Measurements from ENCODE around the gene PHF14.

The PHF14 gene

DNA sequence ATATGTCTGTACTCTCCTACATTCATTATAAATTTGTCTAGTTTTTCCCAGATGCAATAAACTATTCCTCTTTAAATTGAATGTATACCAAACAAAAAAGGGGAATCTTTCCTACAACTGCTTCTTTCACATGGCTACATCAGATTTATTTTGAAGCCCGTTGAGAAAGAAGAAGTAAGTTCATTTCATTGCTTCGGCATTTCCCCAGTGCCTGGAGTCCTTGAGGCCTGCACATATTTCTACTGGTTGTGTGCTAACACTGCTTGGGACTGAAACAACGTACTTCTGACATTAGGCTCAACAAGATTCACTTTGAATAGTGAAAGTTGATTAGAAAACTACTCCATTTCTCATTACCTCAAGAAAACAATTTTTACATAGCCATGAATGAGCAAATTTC lies 201.7 kb downstream of the PHF14 start:
- no peak for DNase-seq (ENCODE audit: low read depth)

DNA sequence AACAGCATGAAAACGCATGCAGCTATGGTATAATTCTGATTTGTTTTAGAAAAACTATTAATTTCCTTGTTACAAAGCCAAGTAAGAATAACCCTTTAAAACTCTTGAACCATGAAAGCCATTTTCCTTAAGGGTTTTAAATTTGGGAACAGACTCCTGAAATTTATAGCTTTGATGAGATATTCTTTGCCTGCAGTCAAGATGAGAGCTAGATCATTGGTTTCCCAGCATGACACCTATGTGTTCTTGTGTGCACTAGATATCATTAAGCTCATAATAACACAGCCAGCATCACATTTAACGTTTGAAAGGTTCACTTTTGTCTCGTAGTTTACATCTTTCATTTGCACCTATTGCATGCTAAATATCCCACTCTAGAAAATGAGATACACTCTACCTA lies 202.2 kb downstream of the PHF14 start:
- no peak for DNase-seq (ENCODE audit: low read depth)

DNA sequence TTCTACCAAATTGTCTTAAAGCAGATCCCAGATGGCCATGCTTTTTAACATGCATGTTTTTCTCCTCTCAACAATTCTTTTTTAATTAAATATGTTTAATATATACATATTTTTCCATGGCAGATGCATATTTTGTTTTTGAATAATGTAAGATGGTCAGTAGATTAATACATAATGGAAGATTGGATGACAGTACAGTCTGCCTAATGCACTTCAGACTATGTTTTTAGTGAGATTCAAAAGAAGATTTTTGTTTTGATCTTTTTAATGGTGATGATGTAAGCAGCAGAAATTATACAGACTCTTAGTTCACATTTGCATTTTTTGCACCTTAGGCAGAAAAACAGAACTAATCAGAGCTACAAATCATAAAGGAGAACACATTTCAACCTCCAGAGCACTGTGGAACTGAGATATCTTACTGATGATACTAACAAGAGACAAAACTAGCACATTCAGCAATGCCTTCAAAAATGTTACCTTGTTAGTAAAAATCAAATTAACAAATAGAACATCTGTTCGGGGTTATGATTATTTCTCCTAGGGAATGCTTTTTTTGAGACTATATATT lies 203.4 kb downstream of the PHF14 start:
- DNase-seq (ENCODE audit: low read depth), result no peak

DNA sequence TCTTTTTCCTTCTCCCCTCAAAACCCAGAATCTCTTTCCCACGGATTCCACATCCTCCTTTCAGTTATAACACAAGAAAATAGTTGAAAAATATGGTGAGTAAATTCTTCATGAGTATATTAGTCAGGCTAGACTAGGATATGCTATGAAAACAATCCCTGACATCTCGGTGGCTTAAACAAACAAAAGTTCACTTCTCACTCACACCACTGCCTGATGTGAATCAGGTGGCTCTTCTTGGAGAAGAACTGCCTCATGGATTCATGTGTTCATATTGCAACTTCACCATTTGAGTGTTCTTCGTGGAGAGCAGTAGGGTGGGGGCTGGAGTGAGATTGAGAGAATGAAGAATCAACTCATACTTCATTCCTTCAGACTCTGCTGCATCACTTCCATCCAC lies 204.1 kb downstream of the PHF14 start:
- DNase-seq (ENCODE audit: low read depth), result no peak

DNA sequence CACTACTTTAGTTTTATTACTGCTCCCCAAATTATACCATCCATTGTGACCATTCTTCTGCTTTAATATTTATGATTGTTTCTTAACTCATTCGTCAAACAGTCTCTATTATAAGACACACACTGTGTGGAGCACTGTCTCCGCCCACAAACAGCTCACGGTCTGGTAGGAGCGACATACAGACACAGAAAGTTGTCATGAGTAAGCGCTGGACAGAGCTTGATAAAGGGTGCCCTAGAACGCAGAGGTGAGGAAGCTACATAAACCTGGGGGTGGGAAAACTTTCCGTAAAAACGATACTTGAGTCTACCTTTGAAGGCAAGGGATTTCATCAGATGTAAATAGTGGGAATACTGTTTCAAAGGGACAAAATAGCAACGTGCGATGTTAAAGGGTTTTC lies 207.9 kb downstream of the PHF14 start:
- no peak for DNase-seq (ENCODE audit: low read depth)

DNA sequence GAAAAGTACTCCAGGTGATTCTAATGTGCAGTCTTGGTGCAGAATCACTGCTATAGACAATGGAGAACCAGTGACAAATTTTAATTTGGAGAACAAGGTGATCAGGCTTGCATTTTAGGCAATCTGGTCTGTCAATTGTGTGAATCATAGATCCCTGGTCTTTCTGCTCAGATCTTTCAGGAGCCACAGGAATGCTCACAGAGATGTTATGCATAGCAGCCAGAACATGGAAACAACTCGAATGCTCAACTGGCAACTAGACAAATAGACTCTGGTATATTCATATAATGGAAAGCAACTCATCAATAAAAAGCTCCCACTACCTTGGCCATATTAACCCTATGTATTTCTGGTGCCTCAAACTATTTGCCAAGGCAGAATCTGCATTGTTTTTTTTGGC lies 209.1 kb downstream of the PHF14 start:
- DNase-seq (ENCODE audit: low read depth), result peak; percentile 36

DNA sequence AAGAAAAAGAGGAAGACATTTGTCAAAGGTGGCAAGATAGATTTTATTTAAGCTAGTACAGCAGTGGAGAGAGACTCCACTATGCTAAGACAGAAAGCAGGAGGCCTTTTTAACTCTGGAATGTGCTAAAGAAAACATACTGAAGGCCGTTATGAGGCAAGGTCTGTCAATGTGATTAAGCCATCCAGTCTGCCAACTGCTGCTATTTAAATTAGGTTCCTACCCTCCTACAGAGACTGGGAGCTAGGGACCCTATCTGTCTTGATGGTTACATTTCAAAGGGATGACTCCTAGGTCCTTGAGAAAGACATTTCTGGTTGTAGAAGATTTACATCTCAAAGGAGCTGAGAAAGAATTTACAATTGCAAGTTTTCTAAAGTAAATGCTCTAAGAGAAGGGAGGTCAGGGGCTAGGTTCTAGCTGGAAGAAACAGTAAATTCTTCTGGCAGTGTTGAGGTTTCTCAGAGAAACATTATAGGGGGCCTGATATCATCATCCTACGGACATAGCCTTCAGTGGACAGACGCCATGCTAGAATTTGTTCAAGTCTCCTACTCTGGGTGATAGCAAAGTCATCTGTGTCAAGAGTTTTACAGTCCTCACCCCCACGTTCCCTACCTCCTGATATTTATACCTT lies 211.6 kb downstream of the PHF14 start:
- DNase-seq (ENCODE audit: low read depth), result no peak

DNA sequence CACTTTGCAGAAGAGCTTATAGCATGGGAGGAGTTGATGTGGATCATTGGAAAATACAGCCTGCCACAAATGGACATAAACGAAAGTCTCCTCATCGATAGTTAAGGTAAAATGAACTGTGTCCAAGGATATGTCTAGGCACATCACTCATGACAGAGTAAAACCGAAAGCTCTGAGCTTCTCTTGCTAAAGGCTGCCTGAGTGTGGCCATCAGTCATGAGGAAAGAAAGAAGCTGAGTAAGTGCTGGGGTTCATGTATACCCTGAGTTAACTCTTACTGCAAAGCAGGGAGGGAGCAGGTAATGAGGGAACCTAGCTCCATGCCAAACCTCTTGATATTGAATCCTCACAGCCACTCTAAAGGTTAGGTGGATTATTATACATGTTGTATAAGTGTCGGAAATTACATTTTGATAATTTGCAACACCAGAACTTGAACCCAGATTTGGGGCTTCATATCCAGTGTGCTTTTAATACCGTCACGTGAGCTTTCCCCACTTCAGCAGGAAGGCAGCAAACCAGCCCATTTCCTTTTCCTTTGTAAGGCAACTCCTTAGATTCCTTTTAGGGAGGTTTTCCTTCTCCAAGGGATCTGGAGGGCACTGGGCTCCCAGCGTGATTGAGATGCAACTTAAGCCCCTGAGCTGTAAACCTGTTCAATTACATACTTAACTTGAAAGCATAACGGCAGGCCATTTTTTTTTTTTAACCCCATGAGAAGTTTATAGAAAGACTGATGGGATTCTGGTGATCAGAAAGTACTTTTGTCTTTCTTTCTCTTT lies 215.0 kb downstream of the PHF14 start:
- DNase-seq (ENCODE audit: low read depth), result no peak

DNA sequence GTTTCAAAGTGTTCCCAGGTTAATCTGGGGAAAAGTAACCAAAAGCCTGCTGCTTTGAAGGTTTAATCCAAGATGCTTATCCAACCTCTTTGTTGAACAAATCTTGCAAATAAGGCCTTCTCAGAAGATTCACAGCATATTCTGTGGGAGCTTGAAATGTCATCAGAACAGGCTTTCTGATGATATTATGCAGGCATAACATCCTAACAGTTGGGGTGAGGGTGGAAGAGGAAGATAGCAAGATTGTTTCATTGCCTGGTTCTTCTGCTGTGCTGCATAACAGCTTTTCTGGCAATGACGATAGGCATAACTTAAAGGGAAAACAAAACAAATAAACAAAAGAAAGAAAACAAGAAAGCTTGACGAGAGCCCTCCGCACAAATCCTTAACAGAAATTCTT lies 217.4 kb downstream of the PHF14 start:
- no peak for DNase-seq (ENCODE audit: low read depth)

DNA sequence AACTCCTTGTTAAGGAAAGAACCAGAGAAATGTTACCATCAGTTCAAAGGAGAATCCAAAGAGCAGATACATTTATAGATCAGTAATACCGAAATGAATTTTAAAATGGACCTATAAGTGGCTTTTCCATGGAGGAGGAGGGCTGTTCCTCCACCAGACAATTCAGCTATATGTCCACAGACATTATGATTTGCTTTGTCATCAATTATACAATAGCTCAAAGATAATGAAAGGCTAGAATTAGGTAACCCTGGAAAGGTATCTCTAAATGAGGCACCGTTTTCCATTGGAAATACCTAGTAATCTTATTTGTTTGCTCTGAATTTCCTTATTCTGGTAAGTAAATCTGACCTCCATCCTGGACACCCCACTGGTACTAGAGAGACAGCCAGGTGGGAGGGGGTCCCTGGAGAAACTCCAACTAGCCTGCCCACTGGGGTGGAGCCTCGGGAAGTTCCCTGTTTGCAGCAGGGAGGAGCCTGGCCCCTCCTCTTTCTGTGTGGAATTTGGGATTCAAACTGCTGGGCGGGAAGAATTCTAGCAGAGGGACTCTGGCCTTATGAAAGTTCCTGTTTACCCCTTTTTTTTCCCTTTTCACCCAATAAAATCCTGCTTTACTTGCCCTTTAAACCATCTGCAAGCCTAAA lies 218.0 kb downstream of the PHF14 start:
- no peak for DNase-seq (ENCODE audit: low read depth)

DNA sequence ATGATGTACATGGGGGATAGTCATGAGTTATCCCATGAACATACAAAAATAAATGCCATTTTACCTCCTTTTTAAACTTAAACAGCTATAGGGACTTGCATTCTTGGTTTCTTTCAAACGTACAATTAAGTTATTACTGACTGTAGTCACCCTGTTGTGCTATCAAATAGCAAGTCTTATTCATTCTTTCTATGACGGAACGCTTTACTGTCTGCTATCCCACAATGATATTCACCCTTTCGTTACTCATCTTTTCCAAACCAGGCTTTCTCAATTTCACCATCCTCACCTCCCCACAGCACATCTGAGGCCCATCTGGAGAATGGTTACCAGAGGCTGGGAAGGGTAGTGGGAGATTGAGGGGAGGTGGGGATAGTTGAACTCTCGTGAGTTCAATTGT lies 218.8 kb downstream of the PHF14 start:
- DNase-seq (ENCODE audit: low read depth), result peak; percentile 81

DNA sequence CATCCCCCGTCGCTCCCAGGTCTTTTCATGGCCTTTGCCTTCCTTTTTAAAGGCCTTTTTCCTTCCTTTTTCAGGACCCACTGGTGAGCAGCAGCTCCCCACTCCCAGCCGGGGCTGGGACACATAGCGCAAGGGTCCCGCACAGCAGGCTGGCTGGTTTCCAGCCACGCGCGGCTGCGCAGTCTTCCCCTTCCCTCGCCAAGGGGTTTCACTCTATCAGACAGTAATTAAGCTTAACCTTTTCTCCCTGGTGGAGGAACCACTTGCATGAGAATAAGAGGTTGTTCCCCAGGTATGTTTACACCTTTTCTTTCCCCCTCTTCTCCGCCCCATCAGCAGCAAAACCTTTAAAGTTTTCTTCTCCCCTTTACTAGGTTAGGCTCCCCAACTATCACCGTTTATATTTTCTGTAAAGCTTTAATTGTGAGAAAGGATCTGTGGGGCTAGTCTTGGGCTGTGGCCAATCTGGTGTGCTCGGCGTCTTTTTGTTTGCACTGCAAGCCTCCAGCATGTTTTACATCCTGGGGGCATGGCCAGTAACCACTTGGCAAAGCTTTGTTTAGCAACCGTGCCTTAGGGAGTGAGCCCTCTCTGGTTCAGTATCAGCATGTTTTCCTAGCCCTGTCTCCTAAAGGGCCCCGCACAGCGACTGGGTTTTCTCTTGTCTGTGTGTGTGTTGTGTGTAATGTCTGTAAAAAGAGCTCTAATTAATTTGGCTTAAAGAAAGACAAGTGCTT lies 219.6 kb downstream of the PHF14 start:
- DNase-seq (ENCODE audit: low read depth), result peak; percentile 81

DNA sequence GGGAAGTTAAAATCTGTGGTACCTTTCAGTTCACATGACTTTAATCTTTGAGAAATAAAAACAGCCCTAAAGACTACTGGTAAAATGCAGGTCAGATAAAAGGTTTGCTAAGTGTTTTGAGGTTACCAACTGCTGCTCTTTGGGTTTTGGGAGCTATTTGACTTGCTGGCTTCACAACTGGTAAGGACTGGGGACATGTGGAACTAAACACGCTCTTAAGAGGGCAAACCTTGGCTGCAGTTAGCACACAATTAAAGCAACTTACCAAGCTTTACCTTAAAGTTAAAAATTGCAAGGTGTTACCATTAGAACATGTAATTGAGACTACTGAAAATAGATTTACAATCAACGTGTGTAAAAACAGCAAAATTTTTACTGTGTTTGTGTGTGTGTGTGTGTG lies 220.2 kb downstream of the PHF14 start:
- no peak for DNase-seq (ENCODE audit: low read depth)

DNA sequence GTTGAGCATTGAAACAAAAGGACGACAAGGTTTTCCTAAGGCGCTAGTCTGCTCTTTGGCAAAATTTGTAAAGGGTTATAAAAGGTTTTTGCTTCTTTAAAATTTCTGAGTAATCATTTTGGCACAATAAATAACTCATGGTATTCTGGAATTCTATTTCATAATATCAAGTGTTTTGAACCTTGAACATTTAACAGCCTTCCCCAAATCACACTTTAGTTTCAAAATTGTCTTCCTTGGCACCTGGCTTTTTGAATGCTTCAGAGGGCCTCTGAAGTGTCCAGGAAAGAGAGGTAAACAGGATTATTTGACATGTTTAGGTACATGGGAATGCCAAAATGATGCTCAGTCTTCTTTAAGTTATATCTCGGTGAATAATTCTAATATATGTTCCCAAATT lies 220.8 kb downstream of the PHF14 start:
- peak; percentile 32 for DNase-seq (ENCODE audit: low read depth)

DNA sequence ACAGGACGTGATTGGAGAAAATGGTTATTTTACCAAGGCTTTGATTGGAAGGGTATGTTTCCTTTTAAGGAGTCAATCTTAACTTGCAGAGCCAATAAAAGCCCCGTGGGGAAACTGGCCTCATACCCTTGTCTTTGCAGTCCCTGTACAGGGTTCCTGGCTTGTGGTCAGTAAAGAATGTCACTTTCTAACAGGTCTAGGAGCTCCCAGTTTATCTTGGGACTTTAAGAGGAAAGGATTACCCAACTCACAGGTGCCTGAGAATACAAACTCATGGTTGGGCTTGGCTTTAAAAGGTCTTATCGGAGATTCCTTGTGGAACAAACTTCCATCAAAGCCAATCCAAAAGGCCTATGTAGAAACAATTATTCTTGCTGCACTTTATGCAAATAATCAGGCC lies 221.8 kb downstream of the PHF14 start:
- no peak for DNase-seq (ENCODE audit: low read depth)

DNA sequence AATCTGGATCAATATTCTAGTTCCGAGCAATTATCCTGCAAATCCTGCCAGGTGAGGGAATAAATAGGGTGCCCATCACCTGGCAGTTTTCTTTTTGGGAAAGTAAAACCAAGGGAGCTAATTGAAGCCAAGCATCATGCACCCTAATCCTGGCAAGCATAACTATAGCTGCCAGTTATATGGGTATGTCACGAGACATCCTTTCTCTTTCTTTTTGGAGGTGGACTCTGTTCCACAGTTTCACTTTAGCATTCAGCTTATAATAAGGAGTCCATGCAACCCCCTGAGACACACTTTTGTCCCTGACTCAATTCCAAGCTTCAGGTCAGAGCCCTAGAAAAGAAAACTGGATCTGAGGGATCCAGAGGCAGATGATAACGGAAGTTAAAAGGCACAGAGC lies 222.5 kb downstream of the PHF14 start:
- no peak for DNase-seq (ENCODE audit: low read depth)

DNA sequence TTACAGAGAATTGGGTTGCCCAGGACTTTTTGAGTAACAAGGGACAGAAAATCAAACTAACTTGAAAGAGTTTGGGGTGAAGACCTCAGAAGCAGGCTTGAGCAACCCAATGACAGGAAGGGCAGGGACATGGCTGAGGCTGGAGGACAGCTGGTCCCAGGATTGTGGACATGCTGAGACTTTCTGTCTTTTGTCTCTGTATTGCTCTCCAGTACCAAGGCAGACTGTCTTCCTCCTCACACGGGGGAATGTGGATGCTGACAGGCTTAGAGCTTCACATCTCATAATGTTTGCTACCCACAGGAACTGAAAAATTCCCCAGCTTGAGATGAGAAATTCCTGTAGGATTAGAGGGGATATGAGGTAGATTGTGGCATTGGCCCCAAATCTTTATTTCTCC lies 229.6 kb downstream of the PHF14 start:
- no peak for DNase-seq (ENCODE audit: low read depth)

DNA sequence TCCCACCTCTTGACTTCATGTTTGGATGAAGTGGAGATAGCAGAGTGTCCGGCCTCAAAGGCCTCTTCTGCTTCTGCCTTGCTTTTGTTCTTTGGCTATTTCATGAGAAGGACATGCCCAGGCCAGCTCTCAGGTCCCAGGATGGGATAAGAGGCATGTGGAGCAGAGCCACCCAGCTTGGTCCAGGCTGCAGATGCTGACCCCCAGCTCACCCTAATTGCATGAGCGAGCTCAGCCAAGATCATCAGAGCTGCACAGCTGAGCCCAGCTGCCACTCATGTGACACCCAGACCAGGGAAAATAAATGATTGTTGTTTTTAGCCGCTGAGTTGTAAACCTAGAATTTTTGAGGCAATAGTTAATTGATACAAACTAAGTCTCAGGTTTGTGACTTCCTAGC lies 230.0 kb downstream of the PHF14 start:
- DNase-seq (ENCODE audit: low read depth), result no peak

DNA sequence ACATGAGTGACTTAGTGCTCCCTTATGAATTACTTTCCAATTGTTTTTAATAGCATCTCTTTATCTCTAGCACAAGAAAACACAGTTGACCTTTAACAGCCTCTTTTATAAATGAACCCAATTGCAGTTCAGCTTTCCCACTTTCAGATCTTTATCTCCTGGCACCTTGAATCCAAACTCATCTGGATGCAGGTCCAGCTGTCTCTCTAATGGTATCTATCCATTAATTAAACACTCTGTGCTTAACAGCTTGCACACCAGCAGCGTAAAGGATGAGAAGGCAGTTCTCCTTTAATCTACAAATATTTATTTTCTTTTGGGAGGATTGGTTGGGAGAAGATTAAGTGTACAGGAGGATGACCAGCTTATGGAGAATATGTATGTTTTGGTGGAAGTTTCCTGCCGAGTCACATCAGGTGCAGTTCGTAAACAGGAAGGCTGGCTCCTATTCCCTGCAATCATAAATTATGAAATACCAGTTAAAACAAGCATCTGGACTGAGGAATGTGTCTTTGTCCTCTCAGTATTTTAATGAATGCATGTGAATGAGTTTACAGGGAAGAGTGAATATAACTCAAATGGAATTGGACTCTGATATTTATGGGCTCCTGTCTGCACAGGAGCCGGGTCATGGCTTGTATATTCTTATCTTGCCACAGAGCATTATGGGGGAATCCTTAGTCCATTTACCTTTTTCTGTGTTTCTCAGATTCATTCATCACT lies 232.7 kb downstream of the PHF14 start:
- DNase-seq (ENCODE audit: low read depth), result no peak

DNA sequence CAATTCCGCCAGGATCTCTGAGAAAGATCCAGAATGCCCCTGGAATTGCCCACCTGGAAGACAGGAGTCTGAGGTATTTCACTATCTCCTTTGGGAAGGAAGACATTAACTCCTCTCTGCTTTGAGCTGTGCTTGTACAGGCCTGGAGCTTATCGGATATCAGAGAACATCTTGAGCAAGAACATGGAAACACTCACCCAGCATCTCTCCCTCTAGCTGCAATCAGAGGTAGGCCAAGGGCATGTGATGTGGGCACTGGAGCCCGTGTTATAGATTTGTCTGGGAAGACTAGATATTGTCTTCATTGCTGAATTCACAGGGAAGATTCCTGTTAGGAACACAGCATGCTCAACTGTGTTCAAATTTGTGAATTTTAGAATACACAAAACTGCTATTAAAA lies 233.9 kb downstream of the PHF14 start:
- no peak for DNase-seq (ENCODE audit: low read depth)

DNA sequence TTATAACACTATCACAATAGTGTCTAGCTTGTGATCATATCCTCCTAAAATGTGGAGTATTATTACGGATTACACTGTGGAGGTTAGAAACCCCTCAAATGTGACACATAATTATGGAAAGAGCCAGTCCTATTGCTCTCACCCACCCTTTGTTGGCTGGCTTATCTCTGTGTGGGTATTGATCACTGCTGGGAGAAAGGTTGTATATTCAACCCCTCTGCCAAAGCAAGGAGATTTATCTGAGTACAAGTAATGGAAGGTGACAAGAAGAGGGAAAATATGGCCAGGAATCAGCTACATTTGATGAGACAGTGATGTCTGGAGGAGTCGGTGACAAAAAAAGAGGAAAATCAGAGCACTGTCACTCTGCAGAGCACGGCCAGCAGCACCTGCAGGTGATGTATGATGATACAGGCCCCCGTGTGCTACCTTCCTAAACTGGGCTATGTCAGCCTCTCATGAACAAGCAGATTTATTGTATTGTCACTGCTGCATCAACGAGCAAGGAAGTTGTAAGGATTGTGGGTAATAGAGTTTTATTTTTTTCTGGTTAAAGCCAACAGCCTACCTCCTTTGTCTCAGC lies 235.3 kb downstream of the PHF14 start:
- DNase-seq (ENCODE audit: low read depth), result no peak

Data from fibroblast of gingiva (primary cell).